ENCODE data around the gene DHCR24. TPM values are rescaled to one million over a fixed set of nuclear protein-coding genes. Genes with fewer than 3 reads are reported as not detected.
A peak's percentile ranks its signal among the peaks of the same experiment; 100 is the strongest.

DHCR24 gene
- total and polyA plus RNA-seq, 2 of the 13 experiments (the other 11 are each of a cell fraction or from before 2014, with no cell fraction given): 374 to 448 TPM

DNA sequence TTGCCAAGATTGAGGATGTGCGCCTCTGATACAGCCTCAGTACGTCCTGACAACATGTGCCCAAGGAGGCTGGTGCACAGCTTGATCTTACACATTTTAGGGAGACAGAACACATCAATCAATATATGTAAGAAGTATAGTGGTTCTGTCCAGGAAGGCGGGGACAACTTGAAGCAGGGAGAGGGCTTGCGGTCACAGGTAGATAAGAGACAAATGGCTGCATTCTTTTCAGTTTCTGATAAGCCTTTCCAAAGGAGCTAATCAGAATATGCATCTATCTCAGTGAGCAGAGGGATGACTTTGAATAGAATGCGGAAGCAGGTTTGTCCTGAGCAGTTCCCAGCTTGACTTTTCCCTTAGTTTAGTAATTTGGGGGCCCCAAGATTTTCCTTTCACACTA is 10.2 kb downstream of the DHCR24 start:
- H3K79me2 ChIP-seq (ENCODE audit: insufficient read depth, low read length): peaks cover 83% of the 10 kb centered on the region
- peaks cover 25 to 85% of the 10 kb centered on the region in 2 experiments for H3K36me3 ChIP-seq (replicated peaks in 1 of 2; ENCODE audit: control insufficient read depth in 1 of 2, insufficient read depth in 2 of 2, low read length in 2 of 2)
- no peak for FAIRE-seq
- H3K27me3 ChIP-seq (ENCODE audit: control insufficient read depth in 1 of 2, insufficient read depth in 2 of 2, low read length in 2 of 2): no peaks in the 10 kb centered on the region
- H3K27ac ChIP-seq (ENCODE audit: extremely low read length, insufficient read depth, low read length): no peak overlapping the region
- peaks cover 97% of the 10 kb centered on the region for H3K4me1 ChIP-seq (ENCODE audit: insufficient read depth, low read length)
- peaks cover 80% of the 10 kb centered on the region for H4K20me1 ChIP-seq (ENCODE audit: insufficient read depth, low read length)
- H3K9ac ChIP-seq (ENCODE audit: insufficient read depth, low read depth, low read length): no peak overlapping the region
- no peak overlapping the region for H2AFZ ChIP-seq (ENCODE audit: low read length)
- ATAC-seq: no peak
- ChIA-PET CTCF (ENCODE audit: low intra/inter-chr PET ratio, low total read pairs) (no interaction called here), POLR2A (interaction anchor here (1.2 to 8.6 kb wide), 2 partner anchors 9 kb away, joined by 3 to 134 read pairs; partner anchors contain the start of gene DHCR24)
- in situ Hi-C loops (cut with HindIII; ENCODE audit: extremely low pct_ligation_motif_present, low pct_unique_long_range_greater_than_20kb) (no loop called here), intact Hi-C loops (cut with micrococcal nuclease; ENCODE audit: unreplicated experiment) (no loop called here)
- no TSS peak for BruUV-seq (replicated peaks)
- no peak for DNase-seq (ENCODE audit: low spot score)
- 95% methylated on average over 5 of the region's 5 CpGs for WGBS (ENCODE audit: low lambda C conversion rate)
- H3K4me3 ChIP-seq (replicated peaks in 1 of 3; ENCODE audit: insufficient read depth in 1 of 3, low read depth in 2 of 3, low read length in 3 of 3): no peak overlapping the region
- TF ChIP-seq, protein P1, sequence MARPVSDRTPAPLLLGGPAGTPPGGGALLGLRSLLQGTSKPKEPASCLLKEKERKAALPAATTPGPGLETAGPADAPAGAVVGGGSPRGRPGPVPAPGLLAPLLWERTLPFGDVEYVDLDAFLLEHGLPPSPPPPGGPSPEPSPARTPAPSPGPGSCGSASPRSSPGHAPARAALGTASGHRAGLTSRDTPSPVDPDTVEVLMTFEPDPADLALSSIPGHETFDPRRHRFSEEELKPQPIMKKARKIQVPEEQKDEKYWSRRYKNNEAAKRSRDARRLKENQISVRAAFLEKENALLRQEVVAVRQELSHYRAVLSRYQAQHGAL (CRISPR knock-in tag; IDR thresholded peaks at IDR 0.05; ENCODE audit: not compliant biosample characterization): no peak
- peak; percentile 54 for TF ChIP-seq RBM22 (optimal IDR thresholded peaks at IDR 0.05; ENCODE audit: low read length)
- TF ChIP-seq ATF7-NPFF (CRISPR knock-in tag; IDR thresholded peaks at IDR 0.05; ENCODE audit: low read depth): no peak
- 0 out of 2 replicates have a peak, but pooled peaks have one; percentile 44 for TF ChIP-seq RBFOX2 (IDR thresholded peaks at IDR 0.05; ENCODE audit: low read depth, low read length)
- no peak for TF ChIP-seq ATAD3A (CRISPR knock-in tag; IDR thresholded peaks at IDR 0.05)
- TF ChIP-seq MTF2 (CRISPR knock-in tag; IDR thresholded peaks at IDR 0.05; ENCODE audit: borderline replicate concordance): no peak
- H3K4me2 ChIP-seq (ENCODE audit: low read depth, low read length): no peak overlapping the region
- H3K9me3 ChIP-seq (ENCODE audit: low read length): no peaks in the 10 kb centered on the region

DNA sequence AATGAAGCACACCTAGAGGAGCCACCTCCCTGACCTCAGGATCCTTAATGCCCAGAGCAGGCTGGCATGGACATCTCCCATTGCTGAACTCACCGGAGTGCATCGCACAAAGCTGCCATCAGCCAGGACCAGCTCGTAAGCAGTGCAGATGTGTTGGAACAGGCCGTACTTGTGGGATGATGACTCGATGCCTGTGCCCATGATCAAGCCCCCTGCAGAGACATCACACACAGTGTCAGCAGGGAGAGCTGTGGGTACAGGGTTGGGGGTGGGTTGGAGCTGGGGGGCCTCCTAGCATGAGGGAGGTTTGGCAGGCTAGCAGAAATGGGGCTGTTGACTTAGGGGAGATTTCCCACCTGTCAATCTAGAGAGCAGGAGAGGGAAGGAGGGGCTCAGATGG is 12.0 kb downstream of the DHCR24 start:
- H3K27ac ChIP-seq (ENCODE audit: extremely low read length, insufficient read depth, low read length): peak overlapping the region; percentile 2
- peaks cover 62% of the 10 kb centered on the region for H4K20me1 ChIP-seq (ENCODE audit: insufficient read depth, low read length)
- TF ChIP-seq POLR2A (IDR thresholded peaks at IDR 0.05; ENCODE audit: insufficient read depth in 1 of 2, low read depth in 2 of 2, low read length in 2 of 2) (peak in 1 of 2 experiments; percentile 56; a peak in 1 of 4 replicates), ESRRA (CRISPR knock-in tag; IDR thresholded peaks at IDR 0.05; ENCODE audit: low read depth) (no peak), RBM22 (optimal IDR thresholded peaks at IDR 0.05; ENCODE audit: low read length) (peak; percentile 85), ZNF350 (CRISPR knock-in tag; IDR thresholded peaks at IDR 0.05; ENCODE audit: borderline replicate concordance, low read depth) (no peak), KDM1A (CRISPR knock-in tag; IDR thresholded peaks at IDR 0.05) (no peak), NR1H2 (CRISPR knock-in tag; IDR thresholded peaks at IDR 0.05; ENCODE audit: borderline replicate concordance, low read depth) (no peak), ZNF101 (CRISPR knock-in tag; IDR thresholded peaks at IDR 0.05; ENCODE audit: borderline replicate concordance, low read depth) (no peak)
- H3K9me3 ChIP-seq (ENCODE audit: low read length): no peaks in the 10 kb centered on the region
- intact Hi-C loops (cut with micrococcal nuclease; ENCODE audit: unreplicated experiment) (no loop called here), in situ Hi-C loops (cut with HindIII; ENCODE audit: extremely low pct_ligation_motif_present, low pct_unique_long_range_greater_than_20kb) (no loop called here)
- no peak overlapping the region for H2AFZ ChIP-seq (ENCODE audit: low read length)
- no peak for FAIRE-seq
- peaks cover 31 to 85% of the 10 kb centered on the region in 2 experiments for H3K36me3 ChIP-seq (replicated peaks in 1 of 2; ENCODE audit: control insufficient read depth in 1 of 2, insufficient read depth in 2 of 2, low read length in 2 of 2)
- no peak for DNase-seq (ENCODE audit: low spot score)
- no peaks in the 10 kb centered on the region for H3K27me3 ChIP-seq (ENCODE audit: control insufficient read depth in 1 of 2, insufficient read depth in 2 of 2, low read length in 2 of 2)
- no peak overlapping the region for H3K4me2 ChIP-seq (ENCODE audit: low read depth, low read length)
- H3K4me1 ChIP-seq (ENCODE audit: insufficient read depth, low read length): peaks cover 97% of the 10 kb centered on the region
- no peak for ATAC-seq
- H3K79me2 ChIP-seq (ENCODE audit: insufficient read depth, low read length): peaks cover 65% of the 10 kb centered on the region
- H3K9ac ChIP-seq (ENCODE audit: insufficient read depth, low read depth, low read length): no peak overlapping the region
- CTCF ChIA-PET (ENCODE audit: low intra/inter-chr PET ratio, low total read pairs): no interaction called here
- H3K4me3 ChIP-seq (replicated peaks in 1 of 3; ENCODE audit: insufficient read depth in 1 of 3, low read depth in 2 of 3, low read length in 3 of 3): no peak overlapping the region
- POLR2A ChIA-PET: interaction anchor here (1.2 to 8.6 kb wide), 3 partner anchors 10 to 14 kb away, joined by 5 to 134 read pairs (median 12); partner anchors contain the start of gene DHCR24
- no TSS peak for BruUV-seq (replicated peaks)
- WGBS (ENCODE audit: low lambda C conversion rate): 96% methylated on average over 5 of the region's 5 CpGs

Measured in HepG2 (cell line).